T1000 (cell line): ENCODE measurements around the gene PAM.

Source experiments
- DNase-seq: peaks from one replicate; lab custom pipeline; 2025; ENCODE audit warnings: mixed read lengths; lab: John Stamatoyannopoulos, UW

The PAM gene

DNA sequence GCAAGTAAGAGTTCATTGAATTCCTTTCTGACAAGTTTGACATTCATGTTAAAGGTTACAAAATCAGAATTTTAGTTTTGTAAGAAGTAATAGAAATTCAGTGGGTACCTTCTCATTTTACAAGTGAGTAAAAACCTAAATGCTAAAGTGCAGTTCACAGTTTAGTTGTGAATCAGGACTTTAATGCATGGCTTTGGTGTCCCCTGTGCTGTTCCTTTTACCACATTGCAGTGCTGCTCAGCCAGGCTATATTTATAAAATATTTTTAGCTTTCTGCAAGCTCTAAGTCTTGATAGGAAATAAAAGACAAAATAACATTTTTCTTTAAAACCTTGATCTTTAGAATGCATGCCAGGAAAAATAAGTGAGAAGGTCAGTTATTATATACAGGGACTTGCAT, 26.3 kb downstream of the PAM start:
- DNase-seq: no peak

DNA sequence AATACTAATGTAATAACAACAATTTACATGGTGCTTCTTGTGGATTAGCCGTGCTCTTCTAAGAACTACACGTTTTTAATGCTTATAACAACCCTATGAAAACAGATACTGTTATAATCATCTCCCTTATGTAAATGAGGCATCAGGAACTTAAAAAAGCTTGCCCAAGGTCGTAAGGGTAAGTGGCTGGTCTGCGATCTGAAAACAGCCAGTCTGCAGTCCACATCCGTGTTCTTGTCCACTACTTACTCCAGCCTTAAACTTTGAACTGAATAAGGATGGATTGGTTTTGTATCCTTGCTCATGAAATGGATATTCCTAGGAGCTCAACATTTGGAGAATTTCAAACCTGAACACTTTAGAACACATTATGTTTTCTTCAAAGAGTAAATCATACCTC, 26.7 kb downstream of the PAM start:
- DNase-seq: no peak

DNA sequence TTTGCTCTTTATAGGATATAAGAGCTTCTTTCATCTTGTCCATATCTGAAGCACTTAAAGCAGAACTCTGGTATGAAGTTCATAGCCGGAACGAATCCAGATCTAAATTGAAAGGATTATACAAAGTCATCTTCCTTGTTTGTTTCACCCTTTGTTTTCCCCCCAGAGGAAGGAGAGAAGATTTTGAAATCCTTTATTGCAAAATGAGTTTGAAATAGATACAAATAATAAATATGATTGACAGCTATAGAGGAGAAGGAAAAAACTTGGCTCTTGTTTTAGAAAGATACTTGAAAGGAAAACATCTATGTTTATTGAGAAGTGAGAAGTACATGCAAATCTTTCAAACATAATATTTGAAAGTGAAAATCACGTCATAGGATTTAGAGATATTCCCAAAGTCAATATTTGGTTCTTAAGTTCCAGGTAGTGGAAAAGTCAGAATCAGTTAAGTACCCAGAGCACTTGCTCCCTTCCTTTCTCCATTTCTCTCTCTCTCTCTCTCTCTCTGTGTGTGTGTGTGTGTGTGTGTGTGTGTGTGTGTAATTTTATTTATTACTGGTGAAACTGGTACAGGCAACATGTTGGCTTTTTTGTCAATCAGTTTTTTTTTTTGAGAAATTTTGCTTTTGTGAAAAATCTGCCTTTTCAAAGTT, 27.2 kb downstream of the PAM start:
- DNase-seq: no peak

DNA sequence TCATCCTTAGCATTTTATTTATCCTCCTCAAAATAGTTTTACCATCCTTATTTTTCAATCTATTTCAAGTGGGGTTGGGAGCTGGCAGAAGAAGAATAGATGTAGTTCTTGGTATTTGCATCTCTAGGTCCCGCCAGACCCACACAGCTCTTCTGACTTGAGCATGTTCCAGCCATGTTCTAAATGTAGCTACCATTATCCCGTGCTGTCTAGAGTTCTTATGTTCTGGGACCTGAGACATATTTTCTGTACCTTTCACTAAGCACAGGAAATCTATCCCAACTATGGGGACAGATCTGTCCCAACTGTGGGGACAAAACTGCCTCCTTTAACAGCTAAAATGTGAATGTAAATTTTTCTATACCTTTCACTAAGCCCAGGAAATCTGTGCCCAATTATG, 32.0 kb downstream of the PAM start:
- no peak for DNase-seq

DNA sequence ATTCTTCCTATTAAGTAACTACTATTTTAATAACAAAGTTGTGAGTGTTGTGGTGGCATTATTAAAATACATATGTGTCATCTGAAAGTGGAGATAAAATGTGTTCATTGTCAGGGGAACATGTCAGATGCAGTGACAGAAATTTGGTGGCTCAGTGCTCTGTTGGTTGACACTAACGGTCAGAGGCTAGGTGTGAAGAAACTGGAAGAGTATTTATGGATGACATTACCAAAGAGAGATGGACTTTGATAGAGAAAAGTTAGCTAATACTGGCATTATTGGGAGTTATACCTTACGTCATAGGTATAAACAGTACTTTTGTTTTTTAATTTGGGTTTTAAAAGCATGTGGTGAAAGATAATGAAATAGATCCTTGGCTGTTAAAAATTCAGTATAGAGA, 33.7 kb downstream of the PAM start:
- no peak for DNase-seq

DNA sequence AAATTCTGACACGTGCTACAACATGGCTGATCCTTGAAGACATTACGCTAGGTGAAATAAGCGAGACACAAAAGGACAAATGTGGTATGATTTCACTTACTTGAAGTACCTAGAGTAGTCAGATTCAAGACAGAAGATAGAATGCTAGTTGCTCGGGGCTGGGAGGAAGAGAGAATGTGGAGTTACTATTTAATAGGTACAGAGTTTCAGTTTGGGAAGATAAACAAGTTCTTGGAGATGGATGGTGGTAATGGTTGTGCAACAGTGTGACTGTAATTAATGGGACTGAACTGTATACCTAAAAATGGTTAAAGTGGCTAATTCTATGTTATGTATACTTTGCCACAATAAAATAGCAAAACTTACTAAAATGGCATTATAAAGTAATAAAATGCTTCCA, 34.4 kb downstream of the PAM start:
- DNase-seq: no peak

DNA sequence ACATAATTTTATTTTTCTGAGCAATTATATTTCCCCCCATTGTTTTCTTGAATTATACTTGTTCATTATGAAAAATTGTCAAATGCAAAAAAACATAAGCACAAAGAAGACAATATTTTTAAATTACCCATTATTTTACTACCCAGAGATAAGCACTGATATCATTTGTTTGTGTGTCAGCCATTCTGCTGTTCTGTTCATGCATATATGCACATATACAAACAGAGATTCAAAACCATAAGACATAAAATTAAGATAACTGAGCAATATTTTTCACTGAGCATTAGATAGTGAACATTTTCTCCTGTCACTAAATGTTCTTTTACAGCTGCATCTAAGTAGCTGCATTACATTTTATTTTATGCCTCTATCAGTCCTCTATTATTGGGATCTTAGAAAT, 35.6 kb downstream of the PAM start:
- DNase-seq: no peak

DNA sequence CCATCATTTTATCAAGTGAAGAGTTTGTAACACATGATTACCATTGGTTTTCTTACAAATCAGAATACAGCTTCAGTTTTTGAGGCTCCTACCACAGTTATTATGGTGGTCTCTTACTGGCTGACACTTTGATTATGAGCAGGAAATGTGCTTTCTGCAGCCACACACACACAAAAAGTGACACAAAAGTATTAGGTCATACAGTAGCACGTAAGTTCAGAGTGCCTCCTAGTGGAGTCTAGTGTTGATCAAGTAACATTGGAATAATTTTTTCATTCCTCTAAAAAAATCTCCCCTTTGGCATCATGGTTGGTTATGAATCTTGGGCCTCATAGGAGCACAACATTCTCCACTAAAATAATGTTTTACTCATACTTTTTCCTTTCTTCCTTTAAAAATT, 37.6 kb downstream of the PAM start:
- no peak for DNase-seq

DNA sequence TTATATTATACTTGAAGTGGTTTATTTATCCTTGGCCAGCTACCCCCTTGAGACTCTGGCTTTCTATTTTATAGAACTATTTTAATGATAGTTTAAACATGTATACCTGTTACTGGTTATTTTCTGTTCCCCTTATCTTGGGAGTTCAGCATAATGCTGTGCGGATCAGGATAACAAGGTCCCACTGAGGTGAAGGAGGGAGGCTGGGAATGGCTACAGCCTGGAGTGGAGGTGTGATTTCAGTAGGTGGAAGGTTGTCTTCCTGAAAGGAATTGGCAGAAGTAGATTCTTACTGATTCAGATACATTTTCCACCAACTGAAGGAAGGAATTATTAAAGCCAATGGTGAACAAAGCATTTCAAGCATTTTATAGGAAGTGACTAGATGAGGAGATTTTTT, 38.9 kb downstream of the PAM start:
- no peak for DNase-seq

DNA sequence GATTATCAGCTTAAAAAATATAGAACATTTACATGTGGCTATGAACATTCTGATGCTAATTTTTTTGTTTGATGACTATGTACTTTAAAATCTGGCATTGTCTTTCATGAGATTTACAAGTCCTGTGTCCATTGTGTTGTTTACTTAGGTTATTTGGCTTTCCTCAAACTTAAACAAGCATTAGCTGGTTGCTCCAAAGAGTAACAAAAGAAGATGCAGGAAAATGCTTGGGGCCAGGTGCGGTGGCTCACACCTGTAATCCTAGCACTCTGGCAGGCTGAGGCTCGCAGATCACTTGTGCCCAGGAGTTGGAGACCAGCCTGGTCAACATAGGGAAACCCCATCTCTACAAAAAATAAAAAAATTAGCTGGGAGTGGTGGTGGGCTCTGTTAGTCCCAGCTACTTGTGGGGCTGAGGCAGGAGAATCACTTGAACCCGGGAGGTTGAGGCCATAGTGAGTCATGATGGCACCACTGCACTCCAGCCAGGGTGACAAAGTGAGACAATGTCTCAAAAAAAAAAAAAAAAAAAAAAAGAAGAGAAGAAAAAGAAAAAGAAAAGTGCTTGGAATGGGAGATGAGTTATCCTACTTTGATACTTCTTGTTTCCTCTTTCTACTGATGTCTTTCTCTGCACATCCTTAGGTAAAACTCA, 39.7 kb downstream of the PAM start:
- no peak for DNase-seq

DNA sequence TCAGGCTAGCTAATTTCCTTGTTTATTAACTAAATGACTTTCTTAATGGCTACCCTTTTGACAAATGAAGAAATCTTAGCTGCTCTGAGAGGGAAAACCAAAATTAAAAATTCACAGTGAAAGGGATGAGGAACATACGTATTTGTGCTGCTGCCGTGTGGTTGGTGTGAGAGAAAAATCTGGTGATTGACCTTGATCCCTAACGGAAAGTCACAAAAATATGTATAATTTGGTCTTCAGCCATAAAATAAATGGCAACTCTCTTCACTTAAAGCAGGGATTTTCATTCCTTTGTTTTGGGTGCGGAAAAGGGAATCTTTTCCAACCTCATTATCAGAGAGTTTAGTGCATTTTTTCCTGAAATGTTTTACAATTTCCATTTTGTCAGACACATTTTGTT, 40.4 kb downstream of the PAM start:
- no peak for DNase-seq

DNA sequence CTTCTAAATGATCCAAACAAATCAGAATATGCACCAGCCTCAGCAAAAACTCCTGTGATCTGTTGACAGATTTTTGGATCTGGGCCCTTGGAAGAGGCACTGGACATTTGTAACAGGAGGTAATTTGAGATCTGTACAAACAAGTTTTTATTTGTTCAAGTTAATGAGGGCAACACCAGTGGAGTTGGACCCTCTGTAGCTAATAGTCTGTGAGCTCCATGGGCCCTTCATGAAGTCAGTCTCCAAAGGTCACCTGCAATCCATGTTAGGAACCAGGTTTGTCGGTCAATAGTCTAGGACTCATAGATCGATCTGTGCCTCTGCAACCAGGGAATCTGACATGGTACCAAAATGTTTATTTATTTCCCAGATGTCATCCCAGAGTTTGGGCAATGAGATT, 40.9 kb downstream of the PAM start:
- DNase-seq: no peak

DNA sequence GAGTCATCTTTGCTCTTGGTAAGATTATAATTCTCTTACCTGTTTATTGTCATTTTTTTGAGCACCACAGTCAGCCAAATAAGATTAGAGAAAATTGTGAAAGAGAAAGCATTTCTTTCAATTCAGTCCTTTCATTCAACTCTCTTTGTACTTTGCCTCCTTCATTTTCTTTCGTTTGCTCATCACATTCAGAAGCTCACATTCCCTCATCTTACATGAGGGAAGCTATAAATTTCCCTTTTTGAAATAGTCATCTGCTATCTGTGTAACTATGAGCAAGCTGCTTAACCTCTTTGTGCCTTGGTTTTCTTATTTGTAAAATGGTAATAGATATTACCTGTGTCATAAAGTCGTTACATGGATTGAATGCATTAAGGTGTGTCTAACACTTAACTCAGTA, 41.4 kb downstream of the PAM start:
- no peak for DNase-seq

DNA sequence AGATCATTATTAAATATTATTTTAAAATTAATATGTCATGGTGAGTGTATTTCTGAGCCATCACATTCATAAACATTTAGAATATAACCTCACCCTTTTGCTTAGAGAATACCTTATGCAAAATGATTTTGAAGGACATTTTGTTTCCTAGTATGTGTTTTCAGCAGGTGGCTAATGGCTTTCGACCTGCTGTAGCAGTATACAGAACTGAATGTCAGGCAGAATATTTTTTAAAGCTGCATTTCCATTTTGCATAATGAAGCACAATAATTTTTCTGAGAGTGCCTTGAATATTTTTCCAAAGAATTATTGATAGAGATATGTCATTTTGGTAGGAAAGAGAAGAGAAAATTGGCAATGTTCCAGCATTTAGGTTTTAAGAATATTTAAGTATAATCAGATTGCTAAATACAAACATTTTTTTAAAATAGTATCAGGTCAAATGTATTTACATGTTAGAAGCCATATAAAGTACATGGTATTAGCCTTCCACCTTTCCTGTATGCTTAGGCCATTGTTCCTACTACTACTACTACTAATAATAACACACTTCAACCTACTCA, 42.3 kb downstream of the PAM start:
- DNase-seq: no peak

DNA sequence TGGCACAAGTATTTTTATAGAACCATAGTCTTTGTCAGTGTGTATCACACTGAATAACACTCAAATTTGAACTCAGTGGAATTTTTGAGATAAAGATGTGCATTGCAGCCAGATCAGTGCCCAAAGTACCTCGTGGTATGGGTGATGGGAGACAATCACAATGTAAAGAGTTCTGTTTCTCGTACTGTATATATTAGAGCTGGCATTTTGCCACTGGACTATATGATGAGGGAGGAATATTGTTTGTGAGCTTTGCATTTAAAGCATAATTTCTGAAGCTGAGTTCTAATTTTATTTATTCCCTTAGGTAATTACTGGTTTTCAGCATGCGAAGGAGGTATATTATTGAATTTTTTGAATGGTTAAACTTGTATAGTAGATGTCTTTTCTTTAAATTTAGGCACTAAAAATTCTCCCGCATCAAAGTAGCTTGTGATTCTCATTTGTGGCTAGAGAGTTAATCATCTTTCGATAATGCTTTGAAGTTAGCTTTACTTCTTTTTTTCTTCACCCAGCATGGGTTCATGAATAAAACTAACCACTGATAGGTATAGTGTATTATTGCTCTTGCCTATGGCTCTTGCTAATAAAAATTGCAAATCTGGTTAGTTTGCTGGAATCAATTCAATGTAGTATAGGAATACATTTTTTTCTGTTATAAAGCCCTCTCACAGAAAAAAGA, 43.1 kb downstream of the PAM start:
- DNase-seq: no peak

DNA sequence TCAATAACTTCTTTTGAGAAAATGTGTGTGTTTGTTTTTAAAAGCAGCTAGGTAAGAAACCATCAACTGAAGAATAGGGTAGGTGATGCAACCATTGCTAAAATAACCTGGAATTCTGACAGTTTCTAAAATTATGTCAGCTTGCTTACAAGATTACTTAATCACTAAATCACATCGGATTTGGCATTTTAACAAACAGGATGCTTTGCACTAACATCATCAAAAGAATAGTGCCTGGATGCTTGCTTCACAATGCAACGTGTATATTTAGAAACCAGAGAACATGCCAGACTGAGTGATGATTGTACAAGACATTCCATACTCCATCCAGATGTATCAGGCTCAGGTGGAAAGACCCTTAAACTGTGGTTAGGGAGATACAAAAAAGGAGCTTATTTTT, 43.9 kb downstream of the PAM start:
- no peak for DNase-seq

DNA sequence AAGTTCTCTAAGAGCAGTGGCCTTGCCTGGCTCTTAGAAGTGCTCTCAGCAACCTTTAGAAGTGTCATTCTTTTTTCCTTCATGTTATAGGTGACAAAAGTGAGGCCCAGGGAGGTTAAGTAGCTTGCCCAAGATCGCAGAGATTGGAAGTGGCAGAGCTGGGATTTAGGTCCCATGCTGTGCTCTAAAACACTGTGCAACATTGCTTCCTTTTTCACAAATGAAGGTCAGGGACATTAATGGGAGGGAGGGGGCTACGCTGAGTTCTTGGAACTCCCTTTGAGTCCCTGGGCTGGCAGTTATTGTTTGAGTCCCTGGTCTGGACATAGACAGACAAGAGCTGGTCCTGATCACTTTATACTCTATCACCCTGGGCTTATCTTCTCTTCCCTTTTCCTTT, 45.3 kb downstream of the PAM start:
- no peak for DNase-seq

DNA sequence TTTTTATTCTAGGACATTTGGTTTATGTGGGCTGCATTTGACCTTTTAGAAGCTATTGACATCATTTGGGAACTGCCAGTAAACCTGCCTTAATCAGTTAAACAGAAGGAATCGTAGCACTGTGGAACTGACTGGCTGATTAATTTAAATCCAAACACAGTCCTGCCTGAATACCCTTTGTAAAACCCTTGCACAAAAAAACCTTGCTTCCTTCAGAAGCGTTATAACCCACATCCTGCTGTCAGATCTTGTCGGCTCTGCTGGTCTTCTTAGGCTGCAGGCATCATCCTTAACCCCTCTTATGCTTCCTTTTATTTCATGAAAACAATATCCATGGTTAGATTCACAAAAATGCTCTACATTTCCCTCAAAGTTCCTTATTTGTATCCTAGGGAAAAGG, 46.3 kb downstream of the PAM start:
- DNase-seq: no peak

DNA sequence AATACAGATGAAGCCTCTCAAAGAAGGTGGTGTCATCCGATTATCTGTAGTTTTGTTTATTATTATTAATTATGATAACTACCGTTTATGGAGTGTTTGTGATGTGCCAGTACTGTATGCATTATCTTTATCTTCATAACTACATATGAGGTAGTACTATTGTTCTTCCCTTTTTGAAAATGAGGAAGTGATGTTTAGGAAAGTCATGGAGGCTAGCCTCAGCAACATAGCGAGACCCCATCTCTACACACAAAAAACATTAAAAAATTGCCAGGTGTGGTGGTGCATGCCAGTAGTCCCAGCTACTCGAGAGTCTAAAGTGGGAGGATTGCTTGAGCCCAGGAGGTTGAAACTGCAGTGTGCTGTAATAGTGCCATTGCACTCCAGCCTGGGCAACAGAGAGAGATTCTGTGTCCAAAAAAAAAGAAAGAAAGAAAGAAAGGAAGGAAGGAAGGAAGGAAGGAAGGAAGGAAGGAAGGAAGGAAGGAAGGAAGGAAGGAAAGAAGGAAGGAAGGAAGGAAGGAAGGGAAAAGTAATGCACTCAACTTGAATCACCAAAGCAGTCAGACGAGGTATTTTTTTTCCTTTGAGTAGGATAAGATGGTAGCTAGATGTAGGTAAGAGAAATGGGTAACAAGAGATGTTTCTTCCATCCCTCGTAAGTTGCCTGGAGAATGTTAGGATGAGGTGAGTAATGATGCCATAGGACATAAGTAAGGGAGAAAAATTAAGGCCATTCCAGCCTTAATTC, 47.8 kb downstream of the PAM start:
- DNase-seq: no peak

DNA sequence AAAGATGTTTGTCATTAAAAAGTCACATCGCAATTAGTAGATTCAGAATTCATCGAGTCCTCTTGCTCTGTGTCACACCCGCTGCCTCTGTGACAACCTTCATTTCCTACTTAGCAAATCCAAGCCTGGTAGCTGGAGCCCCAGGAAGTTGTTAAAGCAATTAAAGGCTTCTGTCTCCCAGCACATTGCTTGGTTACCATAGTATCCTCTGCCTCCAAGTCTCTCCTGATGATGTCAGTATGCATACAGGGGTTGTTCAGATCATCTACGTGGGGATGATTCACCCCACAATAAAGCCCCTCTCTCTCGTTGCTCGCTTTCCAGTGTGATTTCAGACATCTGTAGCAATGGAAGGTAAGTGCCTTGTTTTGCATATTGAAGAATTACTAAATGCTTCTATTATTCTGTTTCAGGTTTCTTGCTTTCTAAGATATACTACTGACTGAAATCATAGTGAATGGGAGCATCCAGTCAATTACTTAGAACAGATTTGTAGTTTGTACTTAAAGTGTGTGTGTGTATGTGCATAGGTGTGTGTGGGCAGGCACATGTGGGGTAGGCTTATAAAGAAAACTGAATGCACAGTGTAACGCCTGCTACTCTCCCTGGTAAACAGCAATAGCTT, 52.9 kb downstream of the PAM start:
- no peak for DNase-seq

DNA sequence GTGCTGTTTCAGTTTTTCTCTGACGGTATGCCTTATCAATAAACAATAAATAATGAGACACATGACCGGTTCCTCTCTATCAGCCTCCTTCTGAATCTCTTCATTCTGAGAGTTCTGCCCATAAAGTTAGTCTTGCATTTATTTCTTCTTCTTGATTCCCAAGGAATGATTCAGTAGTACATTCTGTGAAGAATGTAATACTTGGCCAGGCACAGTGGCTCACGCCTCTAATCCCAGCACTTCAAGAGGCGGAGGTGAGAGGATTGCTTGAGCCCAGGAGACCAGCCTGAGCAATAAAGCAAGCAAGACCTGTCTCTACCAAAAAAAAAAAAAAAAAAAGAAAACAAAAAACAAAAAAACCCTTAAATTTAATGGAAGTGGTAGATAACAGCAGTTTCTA, 53.9 kb downstream of the PAM start:
- DNase-seq: no peak

DNA sequence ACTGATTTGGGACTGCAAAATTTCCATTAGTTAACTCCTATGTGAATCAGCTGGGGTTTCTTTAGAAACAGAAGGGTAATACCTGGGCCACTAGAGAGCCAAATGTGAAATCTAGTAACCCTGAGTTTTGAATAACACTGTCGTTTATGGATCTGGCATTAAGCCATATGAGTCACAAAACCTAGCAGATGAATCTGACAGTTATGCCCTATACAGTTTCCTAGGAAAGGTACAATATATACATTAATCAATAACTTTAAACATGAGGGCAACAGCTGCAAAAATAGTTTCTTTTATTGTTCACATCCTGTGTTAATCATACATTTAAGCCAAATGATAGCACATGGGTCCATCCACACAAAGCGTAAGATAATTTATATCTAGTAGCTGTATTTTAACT, 56.9 kb downstream of the PAM start:
- no peak for DNase-seq
